ENCODE results near the gene KLHL17.
"Not testable (repeated sequence)": the region's sequence is repeated elsewhere in the genome, so short reads cannot be mapped to it uniquely, and the experiment has no call there.

KLHL17 gene

GRCh38 chr1:970242-970972 is 10.0 kb downstream of the KLHL17 start:
- no peak for DNase-seq (ENCODE audit: low spot score)

- no peak for DNase-seq (ENCODE audit: low spot score)
Observed at GRCh38 chr1:970973-971730, 10.8 kb downstream of the KLHL17 start.

- DNase-seq (ENCODE audit: low spot score) = no peak
Observed at GRCh38 chr1:971751-972506, 11.5 kb downstream of the KLHL17 start.

- no peak for DNase-seq (ENCODE audit: low spot score)
Observed at GRCh38 chr1:972726-973458, 12.5 kb downstream of the KLHL17 start.

- no peak for DNase-seq (ENCODE audit: low spot score)
Observed at GRCh38 chr1:973459-974292, 13.3 kb downstream of the KLHL17 start.

GRCh38 chr1:974293-974640 is 13.9 kb downstream of the KLHL17 start:
- DNase-seq (ENCODE audit: low spot score) = no peak

- DNase-seq (ENCODE audit: low spot score) = no peak
Observed at GRCh38 chr1:974687-975328, 14.4 kb downstream of the KLHL17 start.

- no peak for DNase-seq (ENCODE audit: low spot score)
Observed at GRCh38 chr1:975365-975764, 15.0 kb downstream of the KLHL17 start.

- peak; percentile 72 for DNase-seq (ENCODE audit: low spot score)
Observed at GRCh38 chr1:975896-976683, 15.7 kb downstream of the KLHL17 start.

- DNase-seq (ENCODE audit: low spot score) = not testable (repeated sequence)
Observed at GRCh38 chr1:976791-977190, 16.4 kb downstream of the KLHL17 start.

- no peak for DNase-seq (ENCODE audit: low spot score)
Observed at GRCh38 chr1:978069-978834, 17.9 kb downstream of the KLHL17 start.

GRCh38 chr1:978835-979743 is 18.7 kb downstream of the KLHL17 start:
- DNase-seq (ENCODE audit: low spot score) = no peak

GRCh38 chr1:979744-980072 is 19.3 kb downstream of the KLHL17 start:
- DNase-seq (ENCODE audit: low spot score) = no peak

GRCh38 chr1:980137-980571 is 19.8 kb downstream of the KLHL17 start:
- DNase-seq (ENCODE audit: low spot score) = no peak

GRCh38 chr1:980602-981395 is 20.4 kb downstream of the KLHL17 start:
- no peak for DNase-seq (ENCODE audit: low spot score)

GRCh38 chr1:981491-981954 is 21.1 kb downstream of the KLHL17 start:
- DNase-seq (ENCODE audit: low spot score) = no peak

- no peak for DNase-seq (ENCODE audit: low spot score)
Observed at GRCh38 chr1:981955-982558, 21.7 kb downstream of the KLHL17 start, which contains the start of gene PERM1. Gene PERM1 (minus strand): TSS chr1:982093. CDS start chr1:981029, 1,064 bp downstream.
